ENCODE measurements around the gene L1CAM. TPM values are rescaled to one million over a fixed set of nuclear protein-coding genes. Genes with fewer than 3 reads are reported as not detected.

The L1CAM gene
- total RNA-seq, 1 experiment from 2014 or later: 819 TPM

- in situ Hi-C loops (cut with HindIII; ENCODE audit: low pct_unique_long_range_greater_than_20kb, low sequenced_read_pairs): no loop called here
- DNase-seq (ENCODE audit: low read depth, low spot score): no peak
- Histone ChIP-seq H3K27ac (ENCODE audit: low read length) (no peak overlapping the region), H3K27me3 (ENCODE audit: control insufficient read depth, insufficient read depth, low read length) (no peaks in the 10 kb centered on the region), H3K36me3 (ENCODE audit: control insufficient read depth, insufficient read depth, low read length) (no peaks in the 10 kb centered on the region), H3K4me3 (ENCODE audit: low read depth in 2 of 2, low read length in 2 of 2) (no peak overlapping the region), H3K9me3 (ENCODE audit: control insufficient read depth, insufficient read depth, low read depth, low read length) (no peaks in the 10 kb centered on the region), H3K4me1 (ENCODE audit: control insufficient read depth, insufficient read depth, low read length) (peaks cover 30% of the 10 kb centered on the region)
- no peak for ATAC-seq
- BruUV-seq (replicated peaks): no TSS peak
- POLR2A ChIA-PET: no interaction called here
- intact Hi-C loops (cut with micrococcal nuclease; ENCODE audit: unreplicated experiment): no loop called here
- CTCF ChIA-PET: no interaction called here
- no peak for TF ChIP-seq CTCF (IDR thresholded peaks at IDR 0.05)
- TF ChIP-seq POLR2AphosphoS5 (IDR thresholded peaks at IDR 0.05; ENCODE audit: low read depth, low read length): no peak
- TF ChIP-seq TCF7L2 (IDR thresholded peaks at IDR 0.05; ENCODE audit: low read depth, low read length): no peak
- no peak for TF ChIP-seq REST (IDR thresholded peaks at IDR 0.05; ENCODE audit: insufficient read depth in 1 of 2, low read depth in 2 of 2, low read length in 1 of 2)
- no peak for TF ChIP-seq SIN3A (IDR thresholded peaks at IDR 0.05; ENCODE audit: borderline replicate concordance, insufficient read depth, low read depth, low read length)
Measured at GRCh38 chrX:153821066-153821465, 64.9 kb downstream of the L1CAM start.

- Histone ChIP-seq H3K27me3 (ENCODE audit: control insufficient read depth, insufficient read depth, low read length) (no peaks in the 10 kb centered on the region), H3K9me3 (ENCODE audit: control insufficient read depth, insufficient read depth, low read depth, low read length) (no peaks in the 10 kb centered on the region), H3K27ac (ENCODE audit: low read length) (0 out of 2 replicates have a peak overlapping the region, but pooled peaks have one; percentile 23), H3K4me1 (ENCODE audit: control insufficient read depth, insufficient read depth, low read length) (peaks cover 30% of the 10 kb centered on the region), H3K4me3 (ENCODE audit: low read depth in 2 of 2, low read length in 2 of 2) (no peak overlapping the region), H3K36me3 (ENCODE audit: control insufficient read depth, insufficient read depth, low read length) (no peaks in the 10 kb centered on the region)
- ATAC-seq (no peak), DNase-seq (ENCODE audit: low read depth, low spot score) (no peak)
- POLR2A ChIA-PET: no interaction called here
- BruUV-seq (replicated peaks): no TSS peak
- in situ Hi-C loops (cut with HindIII; ENCODE audit: low pct_unique_long_range_greater_than_20kb, low sequenced_read_pairs): no loop called here
- CTCF ChIA-PET: interaction anchor here (0.7 kb wide), 1 partner anchor 37 kb away, joined by 4 read pairs; no protein-coding TSS in a partner anchor
- intact Hi-C loops (cut with micrococcal nuclease; ENCODE audit: unreplicated experiment): no loop called here
- TF ChIP-seq POLR2AphosphoS5 (IDR thresholded peaks at IDR 0.05; ENCODE audit: low read depth, low read length): no peak
- no peak for TF ChIP-seq REST (IDR thresholded peaks at IDR 0.05; ENCODE audit: insufficient read depth in 1 of 2, low read depth in 2 of 2, low read length in 1 of 2)
- no peak for TF ChIP-seq TCF7L2 (IDR thresholded peaks at IDR 0.05; ENCODE audit: low read depth, low read length)
- TF ChIP-seq SIN3A (IDR thresholded peaks at IDR 0.05; ENCODE audit: borderline replicate concordance, insufficient read depth, low read depth, low read length): no peak
- TF ChIP-seq CTCF (IDR thresholded peaks at IDR 0.05): no peak
Measured at GRCh38 chrX:153820601-153821000, 65.4 kb downstream of the L1CAM start.

Measured in Panc1 (cell line).